Loucy (cell line): ENCODE measurements around the gene FHIP1A.

Experiments
- H2AFZ ChIP-seq: fragments of 200-600 bp; sonication (generic); 2 replicates; pipeline ENCODE4 v1.6.0; 2016; ENCODE audit warnings: antibody characterized with exemption, mild to moderate bottlenecking, low read length, moderate library complexity
- H3F3A ChIP-seq: fragments of 200-600 bp; 2 replicates; pipeline ENCODE4 v1.6.0; 2016; ENCODE audit warnings: antibody characterized with exemption, low read depth, mild to moderate bottlenecking
- H3K27me3 ChIP-seq: fragments of 200-600 bp; sonication (generic); 2 replicates; pipeline ENCODE4 v1.6.1; 2014; ENCODE audit warnings: low read length, mild to moderate bottlenecking; ENCODE audit not compliant: insufficient read depth, poor library complexity, severe bottlenecking
- H3K36me3 ChIP-seq: fragments of 200-600 bp; sonication (generic); 2 replicates; pipeline ENCODE4 v1.6.1; 2016; ENCODE audit warnings: low read length; ENCODE audit not compliant: insufficient read depth
- H3K4me1 ChIP-seq: fragments of 200-600 bp; sonication (generic); 2 replicates; pipeline ENCODE4 v1.5.1; 2014; ENCODE audit warnings: low read length, mild to moderate bottlenecking; ENCODE audit not compliant: insufficient read depth, poor library complexity, severe bottlenecking
- H3K4me2 ChIP-seq: fragments of 200-600 bp; sonication (generic); 2 replicates; pipeline ENCODE4 v1.6.0; 2014; ENCODE audit warnings: antibody characterized with exemption, low read length, low read depth, mild to moderate bottlenecking; ENCODE audit not compliant: poor library complexity, severe bottlenecking
- H3K4me3 ChIP-seq: fragments of 200-600 bp; sonication (generic); 2 replicates; pipeline ENCODE4 v1.5.1; 2014; ENCODE audit warnings: low read length, mild to moderate bottlenecking, mixed read lengths; ENCODE audit not compliant: poor library complexity, severe bottlenecking
- H3K79me2 ChIP-seq: fragments of 200-600 bp; sonication (generic); 2 replicates; pipeline ENCODE4 v1.6.1; 2014; ENCODE audit warnings: low read length; ENCODE audit not compliant: insufficient read depth
- H3K9ac ChIP-seq: fragments of 200-600 bp; sonication (generic); 2 replicates; pipeline ENCODE4 v1.6.0; 2014; ENCODE audit warnings: mild to moderate bottlenecking, low read depth, low read length, moderate library complexity; ENCODE audit not compliant: poor library complexity, severe bottlenecking
- H3K9me2 ChIP-seq: fragments of 200-600 bp; sonication (generic); replicated peaks from 2 replicates; pipeline ENCODE4 v1.6.1; 2016; ENCODE audit warnings: low read depth, low read length, mixed read lengths
- H3K9me3 ChIP-seq: fragments of 200-600 bp; sonication (generic); 2 replicates; pipeline ENCODE4 v1.6.1; 2014; ENCODE audit warnings: mild to moderate bottlenecking, antibody characterized with exemption, low read length, low read depth; ENCODE audit not compliant: insufficient read depth
- H4K20me1 ChIP-seq: fragments of 200-600 bp; sonication (generic); 2 replicates; pipeline ENCODE4 v1.6.0; 2014; ENCODE audit warnings: antibody characterized with exemption, low read length, mild to moderate bottlenecking; ENCODE audit not compliant: insufficient read depth, poor library complexity, severe bottlenecking
- EZH2phosphoT487 ChIP-seq: fragments of 200-600 bp; IDR thresholded peaks from 2 replicates; pipeline ENCODE4 v1.6.1; 2018; ENCODE audit warnings: antibody characterized with exemption, mild to moderate bottlenecking, moderate library complexity, borderline replicate concordance
- TF ChIP-seq, protein P1 (sequence below): fragments of 200-600 bp; sonication (generic); conservative IDR thresholded peaks from 2 replicates; pipeline ENCODE4 v1.5.1; 2014; ENCODE audit warnings: mild to moderate bottlenecking, antibody characterized with exemption, low read length

FHIP1A gene

DNA sequence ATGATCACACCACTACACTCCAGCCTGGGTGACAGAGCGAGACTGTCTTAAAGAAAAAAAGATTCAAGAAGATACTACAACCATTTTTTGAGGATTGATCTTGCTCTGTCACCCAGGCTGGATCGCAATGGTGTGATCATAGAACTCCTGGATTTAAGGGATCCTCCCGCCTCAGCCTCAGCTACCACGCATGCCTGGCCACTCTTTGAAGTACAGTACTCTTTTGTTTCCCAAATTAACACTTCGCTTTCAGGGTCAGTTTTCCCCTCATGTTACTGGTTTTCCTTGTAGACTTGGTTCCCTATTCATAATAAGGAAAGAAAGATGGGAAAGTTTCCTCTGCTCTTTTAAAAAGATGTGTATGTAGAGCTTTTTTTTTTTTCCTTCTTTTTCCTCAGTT is 34.3 kb downstream of the FHIP1A start:
- no peaks in the 10 kb centered on the region for H3K36me3 ChIP-seq
- no peak overlapping the region for H3K4me3 ChIP-seq
- no peaks in the 10 kb centered on the region for H3K4me1 ChIP-seq
- no peaks in the 10 kb centered on the region for H3K9me2 ChIP-seq
- H3K4me2 ChIP-seq, result no peak overlapping the region
- no peaks in the 10 kb centered on the region for H3K27me3 ChIP-seq
- H4K20me1 ChIP-seq, result no peaks in the 10 kb centered on the region
- no peaks in the 10 kb centered on the region for H3K9me3 ChIP-seq
- H3K9ac ChIP-seq, result no peak overlapping the region
- H3F3A ChIP-seq, result no peaks in the 10 kb centered on the region
- H2AFZ ChIP-seq, result no peak overlapping the region
- TF ChIP-seq EZH2phosphoT487, result no peak
- TF ChIP-seq, protein P1, sequence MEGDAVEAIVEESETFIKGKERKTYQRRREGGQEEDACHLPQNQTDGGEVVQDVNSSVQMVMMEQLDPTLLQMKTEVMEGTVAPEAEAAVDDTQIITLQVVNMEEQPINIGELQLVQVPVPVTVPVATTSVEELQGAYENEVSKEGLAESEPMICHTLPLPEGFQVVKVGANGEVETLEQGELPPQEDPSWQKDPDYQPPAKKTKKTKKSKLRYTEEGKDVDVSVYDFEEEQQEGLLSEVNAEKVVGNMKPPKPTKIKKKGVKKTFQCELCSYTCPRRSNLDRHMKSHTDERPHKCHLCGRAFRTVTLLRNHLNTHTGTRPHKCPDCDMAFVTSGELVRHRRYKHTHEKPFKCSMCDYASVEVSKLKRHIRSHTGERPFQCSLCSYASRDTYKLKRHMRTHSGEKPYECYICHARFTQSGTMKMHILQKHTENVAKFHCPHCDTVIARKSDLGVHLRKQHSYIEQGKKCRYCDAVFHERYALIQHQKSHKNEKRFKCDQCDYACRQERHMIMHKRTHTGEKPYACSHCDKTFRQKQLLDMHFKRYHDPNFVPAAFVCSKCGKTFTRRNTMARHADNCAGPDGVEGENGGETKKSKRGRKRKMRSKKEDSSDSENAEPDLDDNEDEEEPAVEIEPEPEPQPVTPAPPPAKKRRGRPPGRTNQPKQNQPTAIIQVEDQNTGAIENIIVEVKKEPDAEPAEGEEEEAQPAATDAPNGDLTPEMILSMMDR, result no peak
- no peaks in the 10 kb centered on the region for H3K79me2 ChIP-seq

DNA sequence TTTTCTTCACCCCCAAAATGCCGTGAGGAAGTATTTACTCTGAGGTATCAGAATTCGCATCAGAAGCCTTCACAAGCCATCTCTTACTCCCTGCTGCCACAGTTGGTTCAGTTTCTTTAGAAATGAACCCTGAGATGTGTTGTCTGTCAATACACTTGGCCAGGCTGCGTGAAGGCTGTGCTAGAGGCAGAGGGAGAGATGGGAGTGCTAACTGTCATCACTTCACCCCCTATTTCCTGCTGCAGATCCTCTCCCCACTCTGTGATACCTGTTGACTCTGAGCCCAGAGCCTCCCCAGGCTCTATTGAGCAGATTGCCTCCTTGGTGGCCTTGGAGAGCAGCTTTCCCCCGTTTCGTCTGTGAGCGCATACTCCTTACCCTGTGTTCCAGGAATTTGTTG is 34.8 kb downstream of the FHIP1A start:
- Histone ChIP-seq H3K4me2 (no peak overlapping the region), H3K36me3 (no peaks in the 10 kb centered on the region), H3K27me3 (no peaks in the 10 kb centered on the region), H2AFZ (no peak overlapping the region), H3K79me2 (no peaks in the 10 kb centered on the region), H3F3A (no peaks in the 10 kb centered on the region), H3K9ac (no peak overlapping the region), H4K20me1 (no peaks in the 10 kb centered on the region), H3K9me2 (no peaks in the 10 kb centered on the region), H3K4me3 (no peak overlapping the region), H3K9me3 (no peaks in the 10 kb centered on the region), H3K4me1 (no peaks in the 10 kb centered on the region)
- TF ChIP-seq, protein P1, result no peak
- TF ChIP-seq EZH2phosphoT487, result no peak

DNA sequence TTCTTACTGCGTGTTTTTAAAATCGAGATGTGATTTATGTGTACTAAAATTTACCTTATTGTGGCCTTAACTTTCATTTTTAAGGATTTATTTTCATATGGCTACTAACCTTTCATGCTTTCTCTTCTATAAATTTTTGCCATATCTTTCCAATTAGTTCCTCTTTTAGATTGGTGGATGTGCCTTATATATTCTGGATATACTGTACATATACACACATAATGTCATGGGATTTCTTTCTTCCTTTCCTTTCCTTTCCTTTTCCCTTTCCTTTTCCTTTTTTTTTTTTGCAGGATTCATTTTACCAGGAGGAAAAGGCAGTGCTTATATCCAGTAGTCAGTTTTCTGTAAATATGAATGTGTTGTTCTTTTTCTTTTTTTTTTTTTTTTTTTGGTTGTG is 37.2 kb downstream of the FHIP1A start:
- Histone ChIP-seq H2AFZ (no peak overlapping the region), H3F3A (no peaks in the 10 kb centered on the region), H3K4me2 (no peak overlapping the region), H3K4me1 (no peaks in the 10 kb centered on the region), H3K9me2 (no peaks in the 10 kb centered on the region), H3K9ac (no peak overlapping the region), H3K36me3 (no peaks in the 10 kb centered on the region), H3K79me2 (no peaks in the 10 kb centered on the region), H3K9me3 (no peaks in the 10 kb centered on the region), H3K4me3 (no peak overlapping the region), H3K27me3 (no peaks in the 10 kb centered on the region), H4K20me1 (no peaks in the 10 kb centered on the region)
- TF ChIP-seq, protein P1, result no peak
- TF ChIP-seq EZH2phosphoT487, result no peak
